AG20443 (cell line): ENCODE data around the gene ADGB.

ENCODE experiments used
- DNase-seq: peaks from one replicate; pipeline ENCODE4 v3.0.0; 2012; ENCODE audit warnings: low spot score, mixed read lengths

ADGB gene

GRCh38 chr6:146862508-146862919 is 263.7 kb downstream of the ADGB start:
- DNase-seq: no peak

- DNase-seq: no peak
Observed at GRCh38 chr6:146864300-146864699, 265.5 kb downstream of the ADGB start.

GRCh38 chr6:146864885-146865284 is 266.1 kb downstream of the ADGB start:
- DNase-seq: no peak
